A549 (cell line): ENCODE data around the gene PCOLCE2. TPM values are rescaled to one million over a fixed set of nuclear protein-coding genes. Genes with fewer than 3 reads are reported as not detected.

Source experiments
- ATAC-seq, 2 experiments: fragments of 200-7000 bp in 1 of 2; fragments of >200 bp in 1 of 2; cut with Nextera tagmentation in 1 of 2; cut with Tn5 transposase in 1 of 2; 3 replicates each; pipeline versions ENCODE4 v1.8.0 to v1.9.1; 2018 to 2020; ENCODE audit warnings: mild to moderate bottlenecking in 1 of 2, moderate library complexity in 1 of 2
- CTCF ChIA-PET: fragments of 300-600 bp; sonication (Branson Sonifier 250); formaldehyde crosslinking; extraction: SDS; loops from one replicate; lab custom pipeline; 2021; ENCODE audit warnings: antibody characterized with exemption, inconsistent platforms; lab: Yijun Ruan, JAX
- POLR2A ChIA-PET: fragments of 350-600 bp; formaldehyde crosslinking; extraction: SDS; loops from one replicate; lab custom pipeline; 2021; ENCODE audit warnings: antibody characterized with exemption, inconsistent platforms; lab: Yijun Ruan, JAX
- DNase-seq, 2 experiments: peaks; one replicate each; pipeline versions ENCODE4 v3.0.0 to v3.0.0-alpha.2; 2011 to 2016; ENCODE audit warnings: low read depth in 1 of 2, low spot score in 1 of 2
- FAIRE-seq: peaks from 2 replicates; lab custom pipeline; 2011; peaks lifted over from hg19 to GRCh38; lab: Jason Lieb, UNC
- H3K27ac ChIP-seq, 2 experiments: fragments of >200 bp; sonication (Bioruptor Twin); formaldehyde crosslinking; 3 replicates each; pipeline ENCODE4 v1.5.1; 2016 to 2017
- H3K4me1 ChIP-seq: fragments of >200 bp; sonication (Bioruptor Twin); formaldehyde crosslinking; 3 replicates; pipeline ENCODE4 v1.6.1; 2016
- H3K4me2 ChIP-seq: fragments of >200 bp; sonication (Bioruptor Twin); formaldehyde crosslinking; 3 replicates; pipeline ENCODE4 v1.6.1; 2016
- H3K4me3 ChIP-seq: fragments of >200 bp; sonication (Bioruptor Twin); formaldehyde crosslinking; 3 replicates; pipeline ENCODE4 v1.5.1; 2016
- H3K9me3 ChIP-seq: fragments of >200 bp; sonication (Bioruptor Twin); formaldehyde crosslinking; 3 replicates; pipeline ENCODE4 v1.6.1; 2016
- BCL3 ChIP-seq: fragments of >200 bp; sonication (Bioruptor Twin); formaldehyde crosslinking; IDR thresholded peaks from 3 replicates; pipeline ENCODE4 v1.6.1; 2016
- BHLHE40 ChIP-seq: IDR thresholded peaks from 2 replicates; pipeline ENCODE4 v1.6.1; 2012; ENCODE audit warnings: low read depth, low read length, inconsistent platforms
- CBX8 ChIP-seq: fragments of 200-600 bp; sonication (generic); IDR thresholded peaks from 2 replicates; pipeline ENCODE4 v1.6.1; 2016
- CHD4 ChIP-seq: fragments of 200-600 bp; sonication (generic); IDR thresholded peaks from 2 replicates; pipeline ENCODE4 v1.6.1; 2016; ENCODE audit warnings: antibody characterized with exemption, mild to moderate bottlenecking, borderline replicate concordance
- EP300 ChIP-seq, 2 experiments: fragments of >200 bp; sonication (Bioruptor Twin); formaldehyde crosslinking; IDR thresholded peaks; 2 replicates in 1 of 2; 3 replicates in 1 of 2; pipeline ENCODE4 v1.6.1; 2016 to 2017
- FOSL2 ChIP-seq, 2 experiments: fragments of 450-650 bp in 1 of 2; fragments of >200 bp in 1 of 2; sonication (Bioruptor Twin) in 1 of 2; formaldehyde crosslinking; IDR thresholded peaks; 2 replicates each; pipeline versions ENCODE4 v1.5.0 to v1.6.1; 2016 to 2020; ENCODE audit warnings: mild to moderate bottlenecking in 1 of 2, moderate library complexity in 1 of 2
- FOXS1 ChIP-seq: fragments of 250-450 bp; sonication (Bioruptor Pico); IDR thresholded peaks from 2 replicates; pipeline ENCODE4 v1.5.0; 2020; ENCODE audit warnings: mild to moderate bottlenecking, moderate library complexity
- HOXB13 ChIP-seq: fragments of 250-450 bp; sonication (Bioruptor Pico); IDR thresholded peaks from 2 replicates; pipeline ENCODE4 v1.5.0; 2020; ENCODE audit warnings: low read depth, mild to moderate bottlenecking, moderate library complexity
- HOXB5 ChIP-seq: fragments of 250-450 bp; sonication (Bioruptor Pico); IDR thresholded peaks from 2 replicates; pipeline ENCODE4 v1.5.0; 2020; ENCODE audit warnings: mild to moderate bottlenecking, moderate library complexity
- JUN ChIP-seq, 2 experiments: fragments of >200 bp; sonication (Bioruptor Twin); formaldehyde crosslinking; IDR thresholded peaks; 2 replicates in 1 of 2; 3 replicates in 1 of 2; pipeline ENCODE4 v1.6.1; 2016 to 2017
- JUNB ChIP-seq: fragments of >200 bp; sonication (Bioruptor Twin); formaldehyde crosslinking; IDR thresholded peaks from 2 replicates; pipeline ENCODE4 v1.6.1; 2016
- KDM1A ChIP-seq: fragments of 200-600 bp; sonication (generic); IDR thresholded peaks from 2 replicates; pipeline ENCODE4 v1.6.1; 2016; ENCODE audit warnings: low read depth, mild to moderate bottlenecking
- MAFK ChIP-seq: fragments of 450-650 bp; IDR thresholded peaks from 2 replicates; pipeline ENCODE4 v1.6.1; 2014; ENCODE audit not compliant: partially characterized antibody
- MAZ ChIP-seq: fragments of 150-350 bp; IDR thresholded peaks from 2 replicates; pipeline ENCODE4 v1.6.1; 2014; ENCODE audit warnings: antibody characterized with exemption, low read depth, low read length, borderline replicate concordance
- MYC ChIP-seq: IDR thresholded peaks from 2 replicates; pipeline ENCODE4 v1.6.1; 2012; ENCODE audit warnings: mild to moderate bottlenecking, inconsistent platforms, low read length, improper control_type of control experiment, borderline replicate concordance
- NFE2L2 ChIP-seq: fragments of 150-350 bp; conservative IDR thresholded peaks from 2 replicates; pipeline ENCODE4 v1.6.1; 2014; ENCODE audit warnings: low read length
- NPAS2 ChIP-seq: fragments of 250-450 bp; sonication (Bioruptor Pico); IDR thresholded peaks from 2 replicates; pipeline ENCODE4 v1.8.0; 2022; ENCODE audit warnings: mild to moderate bottlenecking, moderate library complexity, borderline replicate concordance
- NR3C1 ChIP-seq: fragments of >200 bp; sonication (Bioruptor Twin); formaldehyde crosslinking; IDR thresholded peaks from 3 replicates; pipeline ENCODE4 v1.6.1; 2017
- POLR2AphosphoS2 ChIP-seq: conservative IDR thresholded peaks from 2 replicates; pipeline ENCODE4 v1.6.1; 2012; ENCODE audit warnings: low read length, improper control_type of control experiment, inconsistent platforms
- RARB ChIP-seq: fragments of 250-450 bp; sonication (Bioruptor Pico); IDR thresholded peaks from 2 replicates; pipeline ENCODE4 v1.8.0; 2021; ENCODE audit warnings: mild to moderate bottlenecking, moderate library complexity
- RCOR1 ChIP-seq: fragments of 150-350 bp; IDR thresholded peaks from 2 replicates; pipeline ENCODE4 v1.6.1; 2014; ENCODE audit warnings: antibody characterized with exemption, low read length, low read depth
- TP53 ChIP-seq: fragments of 250-450 bp; sonication (Bioruptor Pico); IDR thresholded peaks from 2 replicates; pipeline ENCODE4 v1.5.0; 2021; ENCODE audit warnings: mild to moderate bottlenecking, moderate library complexity
- USF2 ChIP-seq: fragments of 450-650 bp; IDR thresholded peaks from 2 replicates; pipeline ENCODE4 v1.6.1; 2014; ENCODE audit warnings: antibody characterized with exemption
- ZFP36 ChIP-seq: fragments of 450-650 bp; IDR thresholded peaks from 2 replicates; pipeline ENCODE4 v1.6.1; 2014; ENCODE audit warnings: borderline replicate concordance; ENCODE audit not compliant: partially characterized antibody
- ZSCAN20 ChIP-seq: fragments of 250-450 bp; sonication (Bioruptor Pico); IDR thresholded peaks from 2 replicates; pipeline ENCODE4 v1.8.0; 2022; ENCODE audit warnings: mild to moderate bottlenecking, moderate library complexity
- polyA plus RNA-seq, 4 experiments: library from polyadenylated mRNA; depleted of rRNA in 3 of 4; stranded (reverse); fragments of >200 nt; fragmentation: RNase III in 1 of 4; extraction: RNeasy Plus Mini Kit Qiagen cat#74134 plus additional on column Dnase treatment in 1 of 4; gene quantifications; 2 replicates in 3 of 4; 3 replicates in 1 of 4; pipeline ENCODE4 v1.2.3, GENCODE V29; 2011 to 2017

The PCOLCE2 gene
- polyA plus RNA-seq, 2 of the 4 experiments (the other 2 are of a cell fraction) = 41.0 to 43.9 TPM

GRCh38 chr3:142925140-142925539, 36.3 kb upstream of the PCOLCE2 start:
- DNase-seq (no peak), ATAC-seq (no peak), FAIRE-seq (no peak)
- Histone ChIP-seq H3K9me3 (peaks cover 10% of the 10 kb centered on the region), H3K4me3 (no peak overlapping the region), H3K4me2 (no peak overlapping the region), H3K4me1 (no peaks in the 10 kb centered on the region; the same call in 2 of the 3 replicates), H3K27ac (no peak overlapping the region)
- CTCF ChIA-PET = interaction anchor here (0.7 to 1.2 kb wide), 5 partner anchors 14 to 97 kb away, joined by 3 to 5 read pairs (median 3); no protein-coding TSS in a partner anchor
- TF ChIP-seq EP300 (IDR thresholded peaks at IDR 0.05) (no peak), JUNB (no peak), NFE2L2 (no peak), HOXB5 (no peak), ZFP36 (no peak), NR3C1 (no peak), CHD4 (no peak), MAFK (no peak), KDM1A (no peak), RCOR1 (no peak), FOXS1 (CRISPR knock-in tag) (no peak), BCL3 (no peak), USF2 (no peak), ZSCAN20 (CRISPR knock-in tag) (no peak)
- TF ChIP-seq, all 56 proteins: peak for 0
- POLR2A ChIA-PET = no interaction called here

- FAIRE-seq (no peak), ATAC-seq (no peak), DNase-seq (no peak)
- Histone ChIP-seq H3K4me2 (no peak overlapping the region), H3K9me3 (peaks cover 10% of the 10 kb centered on the region), H3K4me3 (no peak overlapping the region), H3K4me1 (no peaks in the 10 kb centered on the region), H3K27ac (no peak overlapping the region)
- ChIA-PET CTCF (no interaction called here), POLR2A (no interaction called here)
- TF ChIP-seq CBX8 (no peak), HOXB13 (CRISPR knock-in tag) (no peak), RCOR1 (no peak), BHLHE40 (no peak), NR3C1 (no peak), TP53 (CRISPR knock-in tag) (no peak), POLR2AphosphoS2 (no peak), MAFK (no peak), MYC (no peak), RARB (CRISPR knock-in tag) (no peak), USF2 (no peak), NFE2L2 (no peak), MAZ (no peak), NPAS2 (CRISPR knock-in tag) (no peak), FOSL2 (IDR thresholded peaks at IDR 0.05) (no peak), FOSL2 (CRISPR knock-in tag; IDR thresholded peaks at IDR 0.05) (no peak), JUN (IDR thresholded peaks at IDR 0.05) (no peak), BCL3 (no peak)
These were observed 34.8 kb upstream of the PCOLCE2 start for GRCh38 chr3:142923694-142924093.
